ENCODE measurements around the gene KIFAP3.
A peak's percentile ranks its signal among the peaks of the same experiment; 100 is the strongest.

GRCh38 chr1:170074250-170075157 is at the start of gene KIFAP3:
- TF ChIP-seq CTCF (IDR thresholded peaks at IDR 0.05 in 4 of 5, conservative IDR thresholded peaks at IDR 0.05 in 1 of 5) (peak; percentile 45 to 68 (median 60)), POLR2A (IDR thresholded peaks at IDR 0.05) (peak; percentile 31 to 68)
